ENCODE measurements around the gene PPARG.

DNA sequence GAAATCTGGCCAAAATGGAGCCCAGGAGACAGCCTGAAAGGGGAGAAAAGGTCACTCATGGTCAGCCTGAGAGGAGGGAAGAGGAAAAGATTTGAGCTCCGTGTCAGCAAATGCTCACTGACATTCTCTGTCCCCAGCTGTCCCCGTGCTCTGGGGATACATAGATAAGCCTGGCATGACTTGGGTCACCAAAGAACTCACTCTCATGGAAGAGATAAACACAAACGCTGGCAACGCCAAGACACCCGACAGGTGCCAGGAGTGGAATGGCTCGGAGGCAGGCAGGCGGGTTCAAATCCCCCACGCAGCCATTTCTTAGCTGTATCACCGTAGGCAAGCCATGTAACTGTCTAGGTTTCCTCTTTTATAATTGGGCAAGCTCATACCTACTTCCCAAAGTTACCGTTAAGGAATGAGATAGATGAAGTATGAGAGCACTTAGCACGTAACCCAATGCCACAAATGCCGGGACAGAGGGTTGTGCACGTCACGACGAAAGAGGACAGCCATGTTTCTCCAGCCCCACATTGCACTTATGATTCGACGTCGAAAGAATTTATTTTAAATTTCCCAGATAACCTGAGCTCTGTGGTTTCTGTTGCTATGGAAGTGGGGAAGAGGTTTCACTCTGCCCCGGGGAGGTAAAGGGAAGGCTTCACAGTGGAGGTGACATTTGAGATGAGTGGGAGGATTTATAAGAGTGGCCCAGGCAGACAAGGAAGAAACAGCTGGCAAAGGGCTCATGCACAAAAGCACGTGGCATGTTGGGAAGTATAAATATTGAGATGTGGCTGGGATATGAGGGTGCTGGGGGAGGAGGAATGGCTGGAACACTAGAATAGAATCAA, 154.0 kb downstream of the PPARG start:
- TF ChIP-seq, protein P1, sequence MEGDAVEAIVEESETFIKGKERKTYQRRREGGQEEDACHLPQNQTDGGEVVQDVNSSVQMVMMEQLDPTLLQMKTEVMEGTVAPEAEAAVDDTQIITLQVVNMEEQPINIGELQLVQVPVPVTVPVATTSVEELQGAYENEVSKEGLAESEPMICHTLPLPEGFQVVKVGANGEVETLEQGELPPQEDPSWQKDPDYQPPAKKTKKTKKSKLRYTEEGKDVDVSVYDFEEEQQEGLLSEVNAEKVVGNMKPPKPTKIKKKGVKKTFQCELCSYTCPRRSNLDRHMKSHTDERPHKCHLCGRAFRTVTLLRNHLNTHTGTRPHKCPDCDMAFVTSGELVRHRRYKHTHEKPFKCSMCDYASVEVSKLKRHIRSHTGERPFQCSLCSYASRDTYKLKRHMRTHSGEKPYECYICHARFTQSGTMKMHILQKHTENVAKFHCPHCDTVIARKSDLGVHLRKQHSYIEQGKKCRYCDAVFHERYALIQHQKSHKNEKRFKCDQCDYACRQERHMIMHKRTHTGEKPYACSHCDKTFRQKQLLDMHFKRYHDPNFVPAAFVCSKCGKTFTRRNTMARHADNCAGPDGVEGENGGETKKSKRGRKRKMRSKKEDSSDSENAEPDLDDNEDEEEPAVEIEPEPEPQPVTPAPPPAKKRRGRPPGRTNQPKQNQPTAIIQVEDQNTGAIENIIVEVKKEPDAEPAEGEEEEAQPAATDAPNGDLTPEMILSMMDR (IDR thresholded peaks at IDR 0.05) = no peak
- TF ChIP-seq POLR2A (IDR thresholded peaks at IDR 0.05) = no peak
- no peak for TF ChIP-seq EP300 (IDR thresholded peaks at IDR 0.05)
- no peak for TF ChIP-seq POLR2AphosphoS5 (IDR thresholded peaks at IDR 0.05)

All from stomach (tissue), 4 donors.